CD4-positive, alpha-beta T cell treated with Interleukin-6 for 4 hours (primary cell): ENCODE results near the gene EVX2.

Source experiments
- DNase-seq: peaks from one replicate; pipeline ENCODE4 v3.0.0-alpha.2; 2020; ENCODE audit warnings: mixed read lengths

The EVX2 gene

DNA sequence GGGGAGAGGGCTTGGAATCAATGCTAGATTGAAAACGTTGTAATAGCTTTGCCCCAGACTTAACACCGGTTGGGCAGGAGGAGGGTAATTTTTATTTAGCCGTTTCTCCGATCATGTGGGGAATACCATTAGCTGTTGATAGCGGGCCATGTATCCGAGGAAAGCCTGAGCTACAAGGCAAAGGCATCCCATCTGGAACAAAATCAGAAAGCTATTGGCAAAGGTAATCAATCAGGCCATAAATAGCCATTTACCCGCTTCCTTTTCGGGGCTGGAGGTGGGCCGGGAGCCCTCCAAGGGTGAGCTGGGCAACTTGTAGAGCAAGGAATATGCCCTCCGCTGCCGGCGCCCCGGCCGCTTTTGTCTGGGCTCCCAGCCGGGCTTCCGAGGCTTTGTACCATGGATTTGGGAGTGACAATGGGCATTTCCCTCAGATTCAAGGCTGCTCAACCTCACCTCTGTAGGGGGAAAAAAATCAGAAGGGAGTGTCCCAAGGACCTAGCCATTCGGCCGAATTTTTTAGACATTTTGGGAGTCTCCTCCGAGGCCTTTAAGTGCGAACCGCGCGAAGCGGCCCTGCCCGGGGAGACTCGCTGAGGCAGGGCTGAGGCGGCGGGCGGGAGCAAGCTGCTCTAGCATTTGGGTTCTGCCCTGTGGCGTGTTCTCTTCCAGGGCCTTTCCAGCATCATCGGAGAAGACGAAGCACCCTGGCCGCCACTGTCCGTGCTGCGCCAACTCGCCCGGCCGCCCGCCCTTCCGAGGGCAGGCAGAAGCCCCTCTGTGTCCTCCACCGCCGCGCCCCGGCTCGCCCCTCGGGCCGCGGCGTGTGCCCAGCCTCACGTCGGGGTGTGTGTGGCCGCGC lies 37.7 kb upstream of the EVX2 start:
- DNase-seq = no peak

- DNase-seq = no peak
Measured at GRCh38 chr2:176120364-176121189, 36.8 kb upstream of the EVX2 start.

GRCh38 chr2:176118601-176119339 lies 35.0 kb upstream of the EVX2 start:
- no peak for DNase-seq

DNA sequence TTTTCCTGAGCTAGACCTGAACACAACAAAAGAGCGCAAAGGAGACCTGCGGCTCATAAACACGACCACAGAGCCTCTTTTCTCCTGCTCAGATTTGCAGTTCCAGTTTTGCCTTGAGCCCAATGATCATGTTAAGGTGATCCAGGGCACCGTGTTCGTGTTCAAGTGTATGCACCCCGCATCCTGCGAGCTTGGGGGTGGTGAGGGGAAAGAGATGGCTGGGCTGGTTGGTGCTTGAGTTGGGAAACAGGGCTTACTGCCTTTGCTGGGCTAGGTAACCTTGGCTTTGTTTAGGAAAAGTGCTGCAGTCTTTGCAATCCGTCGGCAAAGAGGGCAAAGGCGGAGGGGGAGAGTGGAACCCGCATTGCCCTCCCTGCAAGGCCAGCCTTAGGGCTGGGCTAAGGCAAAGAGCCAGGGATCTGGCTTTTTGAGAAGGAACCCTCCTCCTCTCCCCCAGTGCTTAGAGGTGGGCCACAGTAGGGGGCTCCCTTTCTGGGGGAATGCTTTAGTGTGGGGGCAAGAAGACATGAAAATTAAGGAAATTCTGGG lies 34.1 kb upstream of the EVX2 start:
- DNase-seq = no peak

- DNase-seq = no peak
Measured at GRCh38 chr2:176117162-176117822, 33.5 kb upstream of the EVX2 start.

DNA sequence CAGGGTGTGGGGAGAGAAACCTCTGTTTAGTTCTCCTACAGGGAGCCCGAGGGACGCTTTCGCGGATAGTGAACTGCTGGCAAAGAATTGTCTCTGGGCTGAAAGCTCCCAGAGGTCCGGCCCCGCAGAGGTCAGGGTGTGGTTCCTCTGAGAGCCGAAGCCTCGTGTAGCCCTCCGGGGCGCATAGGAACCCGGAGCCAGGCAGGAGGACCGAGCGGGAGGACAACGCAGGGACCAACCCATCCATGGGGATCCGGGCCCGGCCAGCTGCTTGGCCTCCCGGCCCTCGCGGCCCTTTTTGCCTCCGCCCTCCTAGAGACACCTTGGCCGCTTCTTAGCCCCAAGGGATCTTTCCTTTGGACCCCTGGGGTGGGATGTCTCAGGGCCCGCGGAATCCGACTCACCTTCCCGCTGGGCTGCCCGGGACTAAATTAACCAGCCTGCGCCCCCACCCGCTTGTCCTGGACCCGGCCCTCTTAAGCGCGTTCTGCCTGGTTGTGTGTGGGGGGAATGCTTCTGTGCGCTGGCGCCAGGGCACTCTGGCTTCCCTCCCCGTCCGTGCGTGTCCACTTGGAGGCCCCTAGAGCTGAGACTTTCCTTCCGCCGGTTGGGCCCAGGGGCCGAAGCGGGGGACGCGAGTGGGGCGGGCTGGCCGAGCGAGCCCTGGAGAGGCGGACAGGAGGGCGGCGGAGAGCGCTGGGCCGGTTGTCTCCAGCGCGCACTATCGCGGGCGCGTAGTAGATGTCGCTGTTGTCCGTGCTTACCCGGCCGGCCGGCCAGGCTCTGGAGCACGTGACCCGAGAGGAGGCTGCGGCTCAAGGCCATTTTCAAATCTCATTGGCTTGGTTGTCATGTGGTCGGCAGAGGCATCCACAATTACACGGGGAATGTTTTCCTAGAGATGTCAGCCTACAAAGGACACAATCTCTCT lies 32.4 kb upstream of the EVX2 start, which contains the start of gene HOXD10:
TSS of gene HOXD10 (plus strand) at position 896 of the 931 bp plus-strand sequence. CDS start 56 bp downstream, outside the sequence.
- no peak for DNase-seq

- DNase-seq = no peak
Measured at GRCh38 chr2:176114930-176115625, 31.3 kb upstream of the EVX2 start.

GRCh38 chr2:176114120-176114929 lies 30.6 kb upstream of the EVX2 start:
- DNase-seq = no peak

GRCh38 chr2:176112375-176113302 lies 28.9 kb upstream of the EVX2 start:
- DNase-seq = no peak

DNA sequence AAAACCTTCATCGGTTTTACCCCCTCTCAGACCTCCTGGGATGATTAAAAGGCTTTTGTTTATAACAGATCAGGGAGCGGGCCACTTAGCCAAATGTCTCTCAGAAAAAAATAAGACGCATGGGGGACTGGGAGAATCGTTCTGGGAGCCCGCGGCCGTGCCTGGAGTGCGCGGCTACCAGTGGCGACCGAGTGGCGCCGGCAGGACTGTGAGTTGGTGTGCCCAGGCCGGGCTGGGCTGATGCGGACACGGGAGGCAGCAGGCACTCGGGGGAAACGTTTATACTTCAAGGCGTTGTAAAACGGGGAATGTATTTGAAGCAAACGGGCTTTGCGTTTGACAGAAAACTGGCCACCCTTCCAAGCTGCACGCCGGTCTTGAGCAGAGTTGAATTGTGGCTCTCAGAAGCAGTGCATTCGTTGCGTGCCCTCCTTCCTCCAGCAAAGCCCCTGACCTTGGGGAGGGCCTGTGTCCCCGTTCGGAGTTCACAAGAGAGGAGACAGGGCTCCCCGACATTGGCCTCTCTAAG lies 28.1 kb upstream of the EVX2 start:
- no peak for DNase-seq

GRCh38 chr2:176111309-176111663 lies 27.5 kb upstream of the EVX2 start:
- DNase-seq = no peak

DNA sequence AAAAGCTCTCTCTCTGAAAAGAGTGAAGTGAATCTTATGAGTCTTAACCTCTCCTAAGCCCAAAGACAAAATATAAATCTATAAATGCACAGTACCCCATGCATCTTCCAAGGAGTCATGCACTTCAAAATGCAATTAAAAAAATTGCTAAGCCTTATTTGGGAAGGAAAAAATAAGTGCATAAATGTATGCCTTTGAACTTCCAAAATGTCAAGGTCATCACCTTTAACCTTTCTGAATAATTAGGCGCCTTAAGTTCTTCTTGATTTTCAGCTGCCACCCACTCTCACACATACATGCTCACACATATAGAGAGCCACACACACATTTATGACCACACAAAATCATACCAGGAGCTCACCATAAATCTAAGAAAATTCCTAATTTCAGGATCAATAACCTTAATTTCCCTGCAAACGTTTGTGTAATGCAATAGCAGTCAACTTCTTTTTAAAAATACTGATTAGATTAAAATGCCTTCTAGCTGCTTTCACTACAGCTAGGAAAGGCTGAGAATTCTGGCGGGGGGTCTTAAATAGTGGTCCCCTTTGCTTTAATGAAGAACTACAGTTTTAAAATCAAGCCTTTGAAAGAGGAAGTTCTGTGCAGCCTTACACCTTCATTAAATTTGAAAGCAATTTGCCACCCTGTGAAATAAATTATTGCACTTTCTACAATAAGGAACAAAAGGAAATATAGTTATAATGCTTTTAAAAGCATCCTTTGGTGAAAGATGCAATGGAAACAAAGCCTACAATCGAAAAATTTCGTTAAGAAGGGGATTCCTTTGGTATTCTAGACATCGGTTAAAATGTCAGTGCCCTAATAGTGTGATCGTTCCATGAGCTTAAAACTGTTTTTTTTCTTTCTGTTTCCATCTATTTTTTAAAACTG lies 26.9 kb upstream of the EVX2 start:
- DNase-seq = no peak

DNA sequence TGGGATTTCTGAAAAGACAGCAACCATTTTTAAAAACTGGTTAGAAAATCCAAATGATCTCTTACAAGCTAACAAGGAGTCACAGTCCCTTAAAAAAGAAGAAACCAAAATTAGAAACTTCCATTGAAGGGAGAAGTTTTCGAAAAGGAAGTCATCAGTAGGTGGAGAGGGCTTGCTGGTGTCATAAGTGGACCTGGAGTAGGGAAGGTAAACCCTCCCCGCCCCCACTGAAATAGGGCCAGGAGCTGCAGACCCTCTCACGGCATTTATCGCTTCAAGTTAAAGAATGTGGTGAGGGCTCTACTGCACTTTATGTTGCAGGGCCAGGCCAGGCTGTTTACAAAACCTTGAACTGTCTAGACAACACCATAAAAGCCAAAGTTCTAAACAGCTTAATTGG lies 26.2 kb upstream of the EVX2 start:
- DNase-seq = no peak

- no peak for DNase-seq
Measured at GRCh38 chr2:176109192-176109901, 25.6 kb upstream of the EVX2 start.

GRCh38 chr2:176107731-176108181 lies 24.0 kb upstream of the EVX2 start:
- no peak for DNase-seq
